Muscle layer of colon (tissue), 2 donors: Measurements from ENCODE around the gene CRISPLD2.

Source experiments
- H3K27ac ChIP-seq: one replicate; pipeline ENCODE4 v1.7.0; 2013; ENCODE audit warnings: low read depth, mild to moderate bottlenecking, low read length, moderate library complexity
- H3K27me3 ChIP-seq, 2 donors: one replicate each; pipeline ENCODE4 v1.7.0; 2013; ENCODE audit warnings: low read length in 2 of 2, mild to moderate bottlenecking in 2 of 2; ENCODE audit not compliant: insufficient read depth in 2 of 2, control insufficient read depth in 1 of 2
- H3K36me3 ChIP-seq: one replicate; pipeline ENCODE4 v1.7.0; 2013; ENCODE audit warnings: mild to moderate bottlenecking, low read length; ENCODE audit not compliant: insufficient read depth
- H3K4me1 ChIP-seq: one replicate; pipeline ENCODE4 v1.7.0; 2013; ENCODE audit warnings: mild to moderate bottlenecking, low read length; ENCODE audit not compliant: insufficient read depth
- H3K4me3 ChIP-seq, 2 donors: one replicate each; pipeline ENCODE4 v1.7.0; 2013; ENCODE audit warnings: low read length in 2 of 2, low read depth in 1 of 2, mild to moderate bottlenecking in 1 of 2, moderate library complexity in 1 of 2
- H3K9ac ChIP-seq: one replicate; pipeline ENCODE4 v1.7.0; 2013; ENCODE audit warnings: low read length
- H3K9me3 ChIP-seq: one replicate; pipeline ENCODE4 v1.7.0; 2013; ENCODE audit warnings: mild to moderate bottlenecking, low read length
- donor health status: abdominal sarcoma.
- donor health status: Adenocarcinoma of cecum.

CRISPLD2 gene

GRCh38 chr16:84924331-84925091, 104.7 kb downstream of the CRISPLD2 start:
- peaks cover 25% of the 10 kb centered on the region for H3K4me1 ChIP-seq
- H3K9me3 ChIP-seq = no peaks in the 10 kb centered on the region
- no peak overlapping the region for H3K9ac ChIP-seq
- H3K27me3 ChIP-seq = no peaks in the 10 kb centered on the region
- H3K36me3 ChIP-seq = no peaks in the 10 kb centered on the region
- no peak overlapping the region for H3K4me3 ChIP-seq
- no peak overlapping the region for H3K27ac ChIP-seq

- no peaks in the 10 kb centered on the region for H3K9me3 ChIP-seq
- no peak overlapping the region for H3K27ac ChIP-seq
- no peak overlapping the region for H3K9ac ChIP-seq
- H3K27me3 ChIP-seq = no peaks in the 10 kb centered on the region
- H3K4me1 ChIP-seq = peaks cover 27% of the 10 kb centered on the region
- no peaks in the 10 kb centered on the region for H3K36me3 ChIP-seq
- no peak overlapping the region for H3K4me3 ChIP-seq
These were observed 105.4 kb downstream of the CRISPLD2 start for GRCh38 chr16:84925092-84925772.

- Histone ChIP-seq H3K9me3 (no peaks in the 10 kb centered on the region), H3K4me1 (peaks cover 30% of the 10 kb centered on the region), H3K36me3 (no peaks in the 10 kb centered on the region), H3K9ac (no peak overlapping the region), H3K4me3 (no peak overlapping the region), H3K27ac (no peak overlapping the region), H3K27me3 (no peaks in the 10 kb centered on the region)
These were observed 106.1 kb downstream of the CRISPLD2 start for GRCh38 chr16:84925773-84926372.

GRCh38 chr16:84926462-84926861, 106.7 kb downstream of the CRISPLD2 start:
- H3K4me1 ChIP-seq = peaks cover 30% of the 10 kb centered on the region
- H3K9ac ChIP-seq = no peak overlapping the region
- no peak overlapping the region for H3K27ac ChIP-seq
- H3K36me3 ChIP-seq = no peaks in the 10 kb centered on the region
- H3K27me3 ChIP-seq = no peaks in the 10 kb centered on the region
- H3K9me3 ChIP-seq = no peaks in the 10 kb centered on the region
- no peak overlapping the region for H3K4me3 ChIP-seq

GRCh38 chr16:84927621-84928591, 108.1 kb downstream of the CRISPLD2 start:
- Histone ChIP-seq H3K9ac (no peak overlapping the region), H3K27me3 (no peaks in the 10 kb centered on the region), H3K36me3 (no peaks in the 10 kb centered on the region), H3K9me3 (no peaks in the 10 kb centered on the region), H3K27ac (peak overlapping the region; percentile 7), H3K4me1 (peaks cover 20% of the 10 kb centered on the region), H3K4me3 (no peak overlapping the region)

GRCh38 chr16:84928679-84929420, 109.1 kb downstream of the CRISPLD2 start:
- H3K9ac ChIP-seq = no peak overlapping the region
- no peaks in the 10 kb centered on the region for H3K27me3 ChIP-seq
- no peak overlapping the region for H3K4me3 ChIP-seq
- H3K36me3 ChIP-seq = no peaks in the 10 kb centered on the region
- H3K9me3 ChIP-seq = no peaks in the 10 kb centered on the region
- H3K4me1 ChIP-seq = peaks cover 17% of the 10 kb centered on the region
- H3K27ac ChIP-seq = peak overlapping the region; percentile 36

GRCh38 chr16:84929421-84930297, 109.9 kb downstream of the CRISPLD2 start:
- Histone ChIP-seq H3K9ac (no peak overlapping the region), H3K4me1 (peaks cover 24% of the 10 kb centered on the region), H3K27me3 (no peaks in the 10 kb centered on the region), H3K9me3 (no peaks in the 10 kb centered on the region), H3K27ac (peak overlapping the region; percentile 36), H3K4me3 (no peak overlapping the region), H3K36me3 (no peaks in the 10 kb centered on the region)

- H3K9ac ChIP-seq = no peak overlapping the region
- H3K4me1 ChIP-seq = peaks cover 24% of the 10 kb centered on the region
- H3K27ac ChIP-seq = no peak overlapping the region
- no peaks in the 10 kb centered on the region for H3K27me3 ChIP-seq
- H3K9me3 ChIP-seq = no peaks in the 10 kb centered on the region
- no peaks in the 10 kb centered on the region for H3K36me3 ChIP-seq
- no peak overlapping the region for H3K4me3 ChIP-seq
These were observed 110.7 kb downstream of the CRISPLD2 start for GRCh38 chr16:84930298-84931106.

- Histone ChIP-seq H3K27ac (no peak overlapping the region), H3K4me3 (no peak overlapping the region), H3K36me3 (no peaks in the 10 kb centered on the region), H3K27me3 (no peaks in the 10 kb centered on the region), H3K4me1 (peaks cover 24% of the 10 kb centered on the region), H3K9ac (no peak overlapping the region), H3K9me3 (no peaks in the 10 kb centered on the region)
These were observed 111.3 kb downstream of the CRISPLD2 start for GRCh38 chr16:84931107-84931494.
